GM21723 (cell line): ENCODE results near the gene THSD4.
"Not testable (repeated sequence)": the region's sequence is repeated elsewhere in the genome, so short reads cannot be mapped to it uniquely, and the experiment has no call there.

Experiments
- ATAC-seq: cut with Tn5 transposase; IDR thresholded peaks from one replicate; pipeline ENCODE4 v1.9.1; 2021; ENCODE audit warnings: mild to moderate bottlenecking, moderate library complexity; ENCODE audit not compliant: unreplicated experiment

THSD4 gene

DNA sequence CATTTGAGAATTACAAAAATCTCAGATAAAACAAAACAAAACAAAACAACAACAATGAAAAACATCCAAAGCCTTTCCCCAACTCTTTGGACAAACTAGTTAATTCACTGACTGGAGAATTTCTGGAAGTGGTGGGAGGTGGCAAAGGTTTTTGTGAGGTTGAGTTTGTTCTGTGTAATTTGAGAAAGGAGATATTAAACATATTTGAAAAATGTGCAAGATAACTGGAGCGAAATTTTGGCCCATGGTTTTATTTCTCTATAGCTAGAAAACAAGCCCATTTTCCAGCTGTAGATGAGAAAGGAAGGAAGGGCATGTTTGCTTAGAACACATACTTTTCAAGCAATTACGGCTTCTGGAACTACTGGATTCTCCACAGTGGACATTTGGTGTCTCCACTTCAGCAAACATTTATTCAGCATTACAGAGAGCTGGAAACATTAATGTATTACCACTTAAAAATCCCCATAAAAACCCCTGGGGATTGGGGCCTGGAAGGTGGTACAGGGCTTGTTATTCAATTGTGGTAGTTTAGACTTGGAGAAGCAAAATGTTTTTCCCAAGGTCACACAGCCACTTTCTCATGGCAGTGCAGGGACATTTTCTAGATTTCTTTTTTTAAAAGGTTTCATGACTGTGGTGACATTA lies 135.8 kb downstream of the THSD4 start:
- ATAC-seq = no peak

DNA sequence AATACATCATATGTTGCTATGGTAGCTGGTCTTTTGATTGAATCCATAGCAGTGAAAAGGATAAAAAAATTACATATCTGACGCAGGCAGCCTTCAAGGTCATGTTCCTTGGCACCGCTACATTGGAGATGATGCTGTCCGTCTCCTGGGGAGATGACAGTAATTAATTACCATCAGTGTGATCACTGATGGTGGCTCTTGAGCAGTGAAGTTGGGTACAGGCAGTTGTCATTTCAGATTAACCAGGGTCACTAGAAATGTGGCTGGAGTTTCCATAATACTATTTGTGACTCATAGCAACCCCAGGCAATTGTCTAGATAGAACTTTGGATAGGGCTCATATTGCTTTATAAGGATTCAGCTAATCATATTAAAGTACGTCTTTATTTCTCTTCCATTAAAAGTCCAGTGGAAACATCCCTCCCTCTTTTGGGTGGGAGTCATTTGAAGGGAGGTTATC lies 136.3 kb downstream of the THSD4 start:
- no peak for ATAC-seq

DNA sequence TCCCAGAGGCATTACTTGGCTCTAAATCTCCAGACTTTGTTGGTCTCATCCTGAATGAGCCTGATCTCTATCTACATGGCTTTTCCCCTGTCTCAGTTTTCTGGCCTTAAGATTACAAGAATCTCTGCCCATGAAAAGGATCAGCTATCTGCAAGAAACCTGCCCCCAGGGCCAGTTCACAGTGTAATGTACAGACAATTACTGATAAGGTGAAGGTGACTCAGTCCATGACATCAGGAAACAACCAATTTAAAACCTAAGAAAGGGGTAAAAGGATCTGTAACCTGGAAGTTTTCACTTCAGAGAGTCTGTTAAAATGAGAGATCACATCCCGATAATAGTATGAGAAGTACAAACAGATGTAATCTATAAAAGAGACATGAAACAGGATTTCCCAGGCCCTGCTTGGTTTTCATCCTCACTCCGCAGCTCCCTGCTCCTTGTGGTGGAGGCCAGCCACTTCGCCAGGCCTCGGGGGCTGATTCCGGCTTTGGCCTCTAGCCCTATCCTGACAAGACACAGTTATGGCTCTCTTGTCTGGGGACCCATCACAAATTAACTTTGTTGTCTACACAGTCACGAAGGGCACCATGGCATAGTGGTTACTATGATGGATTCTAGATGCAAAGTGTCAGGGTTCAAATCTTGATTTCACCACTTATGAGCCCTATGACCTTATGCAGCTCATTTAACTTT lies 136.9 kb downstream of the THSD4 start:
- ATAC-seq = no peak

DNA sequence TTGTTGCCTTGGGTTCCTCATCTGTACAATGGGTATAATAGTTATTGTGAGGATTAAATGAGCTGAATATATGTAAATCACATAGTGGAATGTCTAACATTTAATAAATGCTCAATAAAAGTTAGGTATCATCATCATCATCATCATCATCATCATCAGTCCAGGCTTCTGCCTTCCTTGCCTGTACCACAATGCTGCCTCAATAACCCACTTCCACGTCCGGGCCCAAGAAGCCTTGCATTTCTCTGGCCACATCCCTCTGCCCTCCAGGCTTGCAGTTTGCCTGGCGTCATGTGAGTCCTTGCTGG lies 137.4 kb downstream of the THSD4 start:
- ATAC-seq = no peak

DNA sequence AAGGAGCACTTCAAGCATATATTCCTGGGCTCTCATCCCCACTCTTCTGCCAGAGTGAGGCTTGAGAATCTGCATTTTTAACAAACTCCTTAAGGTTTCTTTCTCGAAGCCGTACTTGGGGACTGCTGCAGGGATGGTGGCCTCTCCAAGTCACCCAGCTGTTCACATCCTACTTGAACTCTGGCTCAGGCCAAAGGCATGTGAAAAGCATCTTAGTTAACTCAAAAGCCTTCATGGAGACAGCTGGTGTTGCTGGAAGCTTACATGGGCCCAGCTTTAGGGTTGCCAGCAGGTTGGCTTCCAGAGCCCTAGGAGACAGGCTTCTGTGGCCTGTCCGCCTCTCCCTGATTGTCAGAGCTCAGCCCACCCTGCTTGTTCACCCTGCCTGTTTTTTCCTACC lies 139.2 kb downstream of the THSD4 start:
- ATAC-seq = no peak

DNA sequence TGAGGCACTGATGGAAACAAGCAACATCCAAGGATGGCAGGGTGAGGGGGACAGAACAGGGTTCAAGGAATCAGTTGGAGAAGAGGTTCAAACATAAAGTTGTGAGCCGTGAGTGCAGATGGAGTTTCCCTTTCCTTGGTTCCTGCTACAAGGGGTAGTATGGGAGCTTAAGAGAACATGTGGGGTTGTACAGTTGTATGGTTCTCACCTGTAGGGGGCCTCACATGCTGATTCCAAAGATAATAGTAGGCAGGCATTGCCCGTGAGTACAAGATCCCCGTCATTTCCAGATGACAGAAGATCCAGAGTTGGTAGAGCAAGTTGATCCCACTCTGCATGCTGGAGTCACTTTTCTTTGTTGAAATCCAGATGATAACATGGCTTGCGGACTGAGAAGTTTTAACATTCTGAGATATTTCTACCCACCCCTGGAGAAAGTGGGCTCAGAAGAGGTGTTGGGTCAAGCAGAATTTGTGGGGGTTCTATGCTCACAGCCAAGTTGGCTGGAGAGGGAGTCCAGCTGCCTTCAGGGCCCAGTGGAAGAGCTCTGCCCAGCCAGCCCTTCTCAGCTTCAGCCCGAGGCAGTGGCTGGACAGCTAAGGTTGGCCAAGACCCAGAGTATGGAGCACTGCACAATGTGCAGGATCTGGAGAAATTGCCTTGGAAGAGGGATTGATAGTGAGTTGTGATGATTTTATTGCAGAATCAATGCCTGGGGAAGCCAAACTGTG lies 141.8 kb downstream of the THSD4 start:
- no peak for ATAC-seq

DNA sequence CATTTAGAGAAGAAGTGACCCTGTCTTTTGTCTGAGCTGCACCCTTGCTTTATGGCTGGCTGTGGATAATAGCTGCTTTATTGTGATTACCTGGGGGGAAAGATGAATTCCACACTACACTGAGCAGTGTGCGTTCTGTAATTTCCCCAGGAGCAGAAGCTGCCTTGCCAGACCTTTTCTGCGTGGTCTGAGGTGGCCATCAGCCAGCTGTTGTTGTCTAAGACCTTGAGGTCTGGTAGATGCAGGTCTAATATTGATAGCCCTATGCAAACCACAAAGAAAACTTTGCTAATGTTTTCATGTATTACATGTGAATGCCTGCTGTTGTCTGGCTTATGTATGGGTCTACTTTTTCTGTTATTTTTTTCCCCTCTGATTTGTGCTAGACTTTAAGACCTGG lies 144.6 kb downstream of the THSD4 start:
- no peak for ATAC-seq

DNA sequence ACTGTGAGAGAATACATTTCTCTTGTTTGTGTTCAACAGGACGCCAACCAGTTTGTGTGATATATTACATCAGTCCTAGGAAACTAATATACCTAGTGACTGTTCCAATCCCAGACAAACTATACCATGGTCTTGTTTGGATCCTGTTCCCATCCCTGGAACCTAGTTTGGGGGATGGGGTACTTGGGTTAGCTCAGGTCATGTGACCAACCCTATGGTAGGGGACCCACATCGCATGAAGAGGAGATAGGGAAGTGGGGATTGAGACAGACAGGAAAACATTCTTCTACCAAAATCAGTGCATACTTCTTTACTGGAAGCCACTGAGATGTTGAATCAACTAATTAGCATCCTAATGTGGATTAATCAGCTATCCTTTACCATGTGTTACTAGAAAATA lies 146.1 kb downstream of the THSD4 start:
- no peak for ATAC-seq

DNA sequence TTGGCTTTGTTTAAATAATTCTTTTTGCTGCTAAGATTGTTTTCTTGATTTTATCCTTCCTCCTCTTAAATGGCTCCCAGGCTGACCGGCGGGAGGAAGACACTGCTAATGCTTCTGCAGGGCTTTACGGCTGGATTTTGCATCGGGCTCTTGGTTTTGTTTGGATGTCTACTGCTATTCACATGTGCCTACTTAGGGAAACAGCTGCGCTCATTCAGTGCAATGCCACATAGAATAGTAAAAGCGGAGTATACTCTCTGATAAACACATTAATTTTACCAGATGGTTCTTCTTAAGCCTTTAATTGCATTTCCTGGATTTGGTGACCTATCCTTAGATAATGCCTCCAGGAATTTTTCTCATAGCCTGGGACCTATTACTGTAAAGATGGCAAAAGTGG lies 146.6 kb downstream of the THSD4 start:
- ATAC-seq = no peak

DNA sequence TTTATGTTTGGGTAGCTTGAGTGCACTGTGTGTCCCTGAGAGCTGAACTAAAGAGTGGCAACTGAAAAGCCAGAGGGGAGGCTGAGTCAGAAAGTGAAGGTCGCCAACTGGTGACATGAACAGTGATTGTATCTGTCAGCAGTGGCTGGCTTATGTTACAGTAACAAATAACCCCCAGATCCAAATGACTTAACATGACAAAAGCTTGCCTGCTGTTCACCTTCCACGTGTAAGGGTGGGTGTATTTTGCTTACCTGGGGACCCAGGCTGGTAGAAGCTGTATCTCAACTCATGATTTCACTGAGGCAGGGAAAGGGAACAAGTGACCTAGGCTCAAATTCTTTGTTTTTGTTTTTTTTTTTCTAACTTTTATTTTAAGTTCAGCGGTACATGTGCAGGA lies 147.3 kb downstream of the THSD4 start:
- ATAC-seq = no peak

DNA sequence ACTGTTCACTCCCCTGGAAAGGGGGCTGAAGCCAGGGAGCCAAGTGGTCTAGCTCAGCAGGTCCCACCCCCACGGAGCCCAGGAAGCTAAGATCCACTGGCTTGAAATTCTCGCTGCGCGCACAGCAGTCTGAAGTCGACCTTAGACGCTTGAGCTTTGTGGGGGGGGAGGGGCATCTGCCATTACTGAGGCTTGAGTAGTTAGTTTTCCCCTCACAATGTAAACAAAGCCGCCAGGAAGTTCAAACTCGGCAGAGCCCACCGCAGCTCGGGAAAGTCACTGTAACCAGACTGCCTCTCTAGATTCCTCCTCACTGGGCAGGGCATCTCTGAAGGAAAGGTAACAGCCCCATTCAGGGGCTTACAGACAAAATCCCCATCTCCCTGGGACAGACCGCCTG lies 150.3 kb downstream of the THSD4 start:
- not testable (repeated sequence) for ATAC-seq

DNA sequence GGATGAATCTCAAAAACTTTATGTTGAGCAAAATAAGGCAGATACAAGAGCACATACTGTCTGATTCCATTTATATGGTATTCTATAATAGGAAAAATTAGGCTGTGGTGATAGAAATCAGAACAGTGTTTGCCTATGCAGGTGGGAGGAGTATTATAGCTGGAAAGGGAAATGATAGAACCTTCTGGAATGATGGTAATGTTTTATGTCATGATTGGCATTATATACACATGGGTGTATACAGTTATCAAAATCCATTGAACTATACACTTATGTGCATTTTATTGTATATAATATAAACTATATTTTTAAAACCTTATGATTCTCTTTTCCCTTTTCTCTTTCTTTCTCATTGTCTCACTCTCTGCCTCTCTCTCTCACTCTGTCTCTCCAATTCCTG lies 156.1 kb downstream of the THSD4 start:
- ATAC-seq = no peak

DNA sequence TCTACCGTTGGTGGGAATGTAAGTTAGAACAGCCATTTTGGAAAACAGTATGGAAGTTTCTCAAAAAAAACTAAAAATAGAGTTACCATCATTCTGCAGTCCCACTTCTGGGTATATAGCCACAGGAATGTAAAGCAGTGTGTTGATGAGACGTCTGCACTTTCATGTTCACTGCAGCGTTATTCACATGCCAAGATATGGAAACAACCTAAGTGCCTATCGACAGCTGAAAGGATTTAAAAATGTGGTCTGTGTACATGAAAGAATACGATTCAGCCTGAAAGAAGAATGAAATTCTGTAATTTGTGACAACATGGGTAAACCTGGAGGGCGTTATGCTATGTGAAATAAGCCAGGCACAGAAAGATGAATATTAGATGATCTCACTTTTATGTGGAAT lies 157.7 kb downstream of the THSD4 start:
- no peak for ATAC-seq

DNA sequence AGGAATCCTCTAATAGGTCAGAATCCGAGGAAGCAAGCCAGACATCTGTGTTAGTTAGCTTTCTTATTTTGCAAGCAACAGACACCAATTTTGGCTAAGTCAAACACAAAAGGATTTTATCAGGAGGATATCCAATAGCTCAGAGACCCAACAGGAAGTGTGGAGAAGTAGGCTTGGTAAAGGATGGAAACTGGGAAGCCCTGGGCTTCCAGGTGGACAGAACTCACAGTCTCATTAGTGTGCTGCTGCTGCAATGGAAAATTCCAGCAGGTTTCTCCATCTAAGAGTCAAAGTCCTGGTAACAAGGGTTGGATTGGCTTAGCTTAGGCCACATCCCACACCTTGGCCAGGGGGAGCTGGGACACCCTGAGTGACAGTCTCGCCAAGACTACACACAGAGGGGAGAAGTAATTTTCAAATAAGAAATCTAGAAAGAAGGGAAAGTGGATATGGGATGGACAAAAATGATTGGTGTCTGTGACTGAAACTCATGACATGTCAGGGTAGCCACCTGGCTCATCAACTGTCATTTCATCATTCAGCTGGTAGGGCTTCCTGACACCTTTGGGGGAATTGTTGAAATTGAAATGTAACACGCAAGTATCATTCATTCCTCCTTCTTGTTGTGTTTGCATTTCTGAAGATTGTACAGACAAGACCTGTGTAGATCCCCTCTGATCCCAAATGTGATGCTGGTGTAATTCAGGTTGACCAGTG lies 158.6 kb downstream of the THSD4 start:
- ATAC-seq = no peak

DNA sequence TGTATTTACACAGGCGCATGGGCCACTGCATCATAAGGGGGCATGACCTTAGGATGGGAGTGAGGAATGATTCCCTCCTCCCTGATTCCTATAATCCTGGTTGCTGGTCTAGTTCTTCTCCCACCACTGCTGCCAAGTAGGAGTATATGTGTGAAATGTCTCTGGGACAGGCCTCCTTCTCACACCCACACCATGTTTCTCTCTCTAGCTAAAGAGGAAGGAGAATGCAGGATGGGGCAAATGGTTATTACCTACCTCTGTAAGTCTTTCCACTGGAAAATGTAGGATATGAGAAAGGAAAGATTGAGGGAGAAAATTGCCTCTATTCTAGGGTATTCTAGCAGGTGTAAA lies 159.2 kb downstream of the THSD4 start:
- ATAC-seq = no peak

DNA sequence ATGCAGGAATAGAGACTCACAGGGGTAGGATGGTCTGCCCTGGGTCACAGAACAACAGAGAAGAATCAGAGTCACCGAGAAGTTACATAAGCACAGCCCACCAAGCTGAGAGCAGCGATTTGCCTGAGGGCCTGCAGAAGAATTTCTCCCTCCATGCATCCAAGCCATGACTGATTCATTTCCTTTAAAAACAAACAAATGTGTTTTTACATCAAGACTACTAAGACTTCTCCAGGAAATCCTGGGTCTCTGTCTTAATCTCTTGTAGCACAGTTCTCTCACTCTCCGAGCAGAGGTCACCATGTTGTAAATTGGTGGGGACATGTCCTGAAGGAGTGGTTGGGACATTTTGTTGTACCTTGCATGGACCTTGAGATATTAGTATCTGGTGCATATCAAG lies 159.8 kb downstream of the THSD4 start:
- ATAC-seq = no peak

DNA sequence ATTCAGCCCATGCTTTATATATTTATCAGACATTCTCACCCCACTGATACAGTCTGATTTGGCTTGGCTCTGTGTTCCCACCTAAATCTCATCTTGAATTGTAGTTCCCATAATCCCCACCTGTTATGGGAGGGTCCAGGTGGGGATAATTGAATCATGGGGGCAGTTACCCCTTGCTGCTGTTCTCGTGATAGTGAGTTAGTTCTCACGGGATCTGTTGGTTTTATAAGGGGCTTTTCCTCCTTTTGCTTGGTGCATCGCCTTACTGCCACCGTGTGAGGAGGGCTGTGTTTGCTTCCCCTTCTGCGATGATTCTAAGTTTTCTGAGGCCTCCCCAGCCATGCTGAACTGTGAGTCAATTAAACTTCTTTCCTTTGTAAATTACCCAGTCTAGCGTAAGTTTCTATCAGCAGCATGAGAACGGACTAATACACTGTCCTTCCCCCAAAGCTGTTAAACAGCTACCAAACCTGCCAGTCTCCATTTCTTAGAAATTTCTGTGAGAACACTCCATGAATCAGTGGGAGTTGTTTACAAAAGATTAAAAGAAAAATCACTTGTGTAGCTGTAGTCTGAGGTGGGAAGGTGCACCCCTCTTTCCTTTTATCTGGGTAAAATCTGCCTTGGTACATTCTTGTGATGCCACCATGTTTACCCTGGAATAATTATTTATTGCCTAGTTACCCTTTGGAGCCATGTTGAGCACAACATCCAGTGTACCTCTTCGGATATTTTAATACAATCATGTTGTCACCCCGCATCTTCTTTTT lies 160.5 kb downstream of the THSD4 start:
- ATAC-seq = no peak

DNA sequence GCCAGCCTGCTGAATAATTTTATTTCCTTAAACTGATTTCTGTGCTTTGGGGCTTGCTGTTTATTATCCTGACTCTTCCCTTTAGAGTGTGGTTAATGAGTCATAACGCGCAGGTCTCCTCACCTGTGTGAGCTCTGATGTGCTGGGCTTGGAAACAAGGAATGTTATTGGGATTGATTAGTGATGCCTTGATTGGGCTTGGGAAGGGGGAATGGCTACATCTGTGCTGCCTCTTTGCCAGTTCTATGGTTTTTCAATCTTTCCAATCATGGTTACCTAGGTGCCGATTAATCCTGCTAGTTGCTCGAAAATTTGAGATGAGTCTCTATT lies 161.0 kb downstream of the THSD4 start:
- ATAC-seq = no peak

DNA sequence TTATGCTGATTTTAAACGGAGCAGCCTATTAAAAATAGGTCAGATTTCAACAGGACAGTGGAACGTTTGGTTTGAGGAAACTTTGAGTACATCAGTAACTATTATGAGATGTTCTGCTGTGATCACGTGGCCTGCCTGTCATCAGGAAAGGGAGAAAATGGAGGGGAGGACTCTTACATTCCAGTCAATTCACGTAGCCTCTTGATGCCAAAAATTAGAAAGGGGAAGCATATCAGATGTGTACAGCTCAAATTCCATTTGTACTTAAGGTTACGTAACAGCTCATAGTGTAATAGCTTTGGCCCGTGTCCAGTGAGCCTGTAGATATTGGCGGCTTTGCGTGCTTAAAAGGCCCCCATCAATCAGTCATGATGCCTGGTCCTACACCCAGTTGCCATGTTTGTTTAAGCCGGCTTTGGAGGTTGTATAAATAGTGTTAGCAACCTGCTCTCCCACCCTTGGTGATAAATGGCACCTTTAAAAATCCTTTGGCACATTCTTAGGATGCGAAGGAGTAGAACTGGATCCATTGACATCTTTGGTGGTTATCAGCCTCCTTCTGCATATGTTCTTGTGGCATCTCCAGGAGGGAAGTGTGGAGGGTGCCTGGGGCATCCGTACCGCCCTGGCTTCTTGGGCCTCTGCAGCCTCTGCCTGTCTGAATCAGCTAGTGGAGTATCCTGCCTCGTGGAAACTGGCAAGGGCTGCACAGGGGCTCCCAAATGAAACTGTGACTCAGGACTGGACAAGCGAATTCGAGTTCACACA lies 163.9 kb downstream of the THSD4 start:
- ATAC-seq = no peak

DNA sequence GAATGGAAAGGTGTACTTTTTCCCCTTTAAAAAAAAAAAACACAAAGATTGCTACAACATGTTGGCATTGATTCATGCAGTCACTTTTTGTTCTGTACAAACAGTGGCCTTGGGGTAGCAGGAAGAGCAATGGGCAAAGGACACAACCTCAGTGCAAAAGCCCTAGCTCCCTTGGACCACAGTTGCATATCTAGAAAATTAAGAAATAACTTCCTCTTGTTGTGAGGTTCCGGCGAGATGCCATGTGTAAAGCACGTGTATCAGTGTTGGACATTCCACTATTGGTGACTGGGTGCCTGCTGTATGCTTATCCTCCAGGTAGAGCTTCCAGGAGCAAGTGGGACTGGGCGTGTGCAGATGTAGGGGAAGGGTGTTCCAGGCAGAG lies 164.5 kb downstream of the THSD4 start:
- ATAC-seq = no peak

DNA sequence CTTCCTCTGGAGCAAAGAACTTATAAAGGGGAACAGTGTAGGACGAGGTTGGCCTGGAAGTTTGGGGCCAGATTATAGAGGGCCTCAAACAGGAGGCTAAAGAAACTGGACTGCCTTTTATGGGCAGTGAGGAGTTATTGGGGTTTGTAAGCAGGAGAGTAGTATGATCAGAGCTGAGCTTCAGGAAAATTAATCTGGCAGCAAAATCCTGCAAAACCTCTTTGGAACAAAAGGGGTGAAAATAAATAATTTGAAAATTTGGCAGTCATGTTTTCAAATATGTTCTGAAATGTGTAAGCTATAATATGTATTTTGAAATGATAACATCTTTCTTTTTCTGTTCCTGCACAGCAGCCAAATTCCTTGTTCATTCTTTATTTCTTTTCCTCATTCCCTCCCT lies 164.9 kb downstream of the THSD4 start:
- no peak for ATAC-seq
